ENCODE data around the gene SLBP. TPM values are rescaled to one million over a fixed set of nuclear protein-coding genes. Genes with fewer than 3 reads are reported as not detected.

SLBP gene
- total RNA-seq, 1 donor from 2014 or later: 62.9 TPM

- no peak for FAIRE-seq
- Histone ChIP-seq H3K27me3 (ENCODE audit: control insufficient read depth, insufficient read depth, low read length) (no peaks in the 10 kb centered on the region), H3K36me3 (ENCODE audit: control insufficient read depth, insufficient read depth, low read length) (no peaks in the 10 kb centered on the region), H3K4me3 (ENCODE audit: low read depth, low read length) (no peak overlapping the region)
- no peak for DNase-seq (ENCODE audit: low read depth)
- TF ChIP-seq CTCF (IDR thresholded peaks at IDR 0.05; ENCODE audit: insufficient read depth, low read length, severe bottlenecking): no peak
These were observed 35.5 kb upstream of the SLBP start for GRCh38 chr4:1747603-1747967.

GRCh38 chr4:1746919-1747602, 34.9 kb upstream of the SLBP start:
- no peaks in the 10 kb centered on the region for H3K36me3 ChIP-seq (ENCODE audit: control insufficient read depth, insufficient read depth, low read length)
- DNase-seq (ENCODE audit: low read depth) (no peak), FAIRE-seq (no peak)
- no peak for TF ChIP-seq CTCF (IDR thresholded peaks at IDR 0.05; ENCODE audit: insufficient read depth, low read length, severe bottlenecking)
- no peaks in the 10 kb centered on the region for H3K27me3 ChIP-seq (ENCODE audit: control insufficient read depth, insufficient read depth, low read length)
- H3K4me3 ChIP-seq (ENCODE audit: low read depth, low read length): no peak overlapping the region

GRCh38 chr4:1746265-1746691, 34.2 kb upstream of the SLBP start:
- Histone ChIP-seq H3K4me3 (ENCODE audit: low read depth, low read length) (no peak overlapping the region), H3K36me3 (ENCODE audit: control insufficient read depth, insufficient read depth, low read length) (no peaks in the 10 kb centered on the region), H3K27me3 (ENCODE audit: control insufficient read depth, insufficient read depth, low read length) (no peaks in the 10 kb centered on the region)
- DNase-seq (ENCODE audit: low read depth) (peak; percentile 42), FAIRE-seq (no peak)
- TF ChIP-seq CTCF (IDR thresholded peaks at IDR 0.05; ENCODE audit: insufficient read depth, low read length, severe bottlenecking): peak; percentile 83

GRCh38 chr4:1745697-1746096, 33.6 kb upstream of the SLBP start:
- no peak for DNase-seq (ENCODE audit: low read depth)
- no peak for FAIRE-seq
- TF ChIP-seq CTCF (IDR thresholded peaks at IDR 0.05; ENCODE audit: insufficient read depth, low read length, severe bottlenecking): no peak
- Histone ChIP-seq H3K4me3 (ENCODE audit: low read depth, low read length) (no peak overlapping the region), H3K27me3 (ENCODE audit: control insufficient read depth, insufficient read depth, low read length) (no peaks in the 10 kb centered on the region), H3K36me3 (ENCODE audit: control insufficient read depth, insufficient read depth, low read length) (no peaks in the 10 kb centered on the region)

- TF ChIP-seq CTCF (IDR thresholded peaks at IDR 0.05; ENCODE audit: insufficient read depth, low read length, severe bottlenecking): no peak
- Histone ChIP-seq H3K4me3 (ENCODE audit: low read depth, low read length) (no peak overlapping the region), H3K27me3 (ENCODE audit: control insufficient read depth, insufficient read depth, low read length) (no peaks in the 10 kb centered on the region), H3K36me3 (ENCODE audit: control insufficient read depth, insufficient read depth, low read length) (no peaks in the 10 kb centered on the region)
- FAIRE-seq (no peak), DNase-seq (ENCODE audit: low read depth) (no peak)
These were observed 33.0 kb upstream of the SLBP start for GRCh38 chr4:1745165-1745564.

- Histone ChIP-seq H3K36me3 (ENCODE audit: control insufficient read depth, insufficient read depth, low read length) (no peaks in the 10 kb centered on the region), H3K4me3 (ENCODE audit: low read depth, low read length) (no peak overlapping the region), H3K27me3 (ENCODE audit: control insufficient read depth, insufficient read depth, low read length) (no peaks in the 10 kb centered on the region)
- TF ChIP-seq CTCF (IDR thresholded peaks at IDR 0.05; ENCODE audit: insufficient read depth, low read length, severe bottlenecking): no peak
- FAIRE-seq (no peak), DNase-seq (ENCODE audit: low read depth) (no peak)
These were observed 32.4 kb upstream of the SLBP start for GRCh38 chr4:1744552-1744951.
